Measurements from ENCODE around the gene CYB5B. TPM values are rescaled to one million over a fixed set of nuclear protein-coding genes. Genes with fewer than 3 reads are reported as not detected.

The CYB5B gene
- total RNA-seq, 1 donor from 2014 or later = 124 TPM

- no peak for TF ChIP-seq CTCF (IDR thresholded peaks at IDR 0.05; ENCODE audit: partially characterized antibody, unreplicated experiment)
- no peak overlapping the region for H3K4me3 Mint-ChIP-seq (ENCODE audit: unreplicated experiment)
- peaks cover 13% of the 10 kb centered on the region for H3K4me1 Mint-ChIP-seq (ENCODE audit: low read depth, unreplicated experiment)
- H3K9me3 Mint-ChIP-seq (ENCODE audit: unreplicated experiment) = peaks cover 4% of the 10 kb centered on the region
- peak; percentile 76 for DNase-seq
- peak overlapping the region; percentile 88 for H3K27ac Mint-ChIP-seq (ENCODE audit: unreplicated experiment)
- H3K27me3 Mint-ChIP-seq (ENCODE audit: unreplicated experiment) = peaks cover 4% of the 10 kb centered on the region
- H3K36me3 Mint-ChIP-seq (ENCODE audit: unreplicated experiment) = no peaks in the 10 kb centered on the region
These were observed 58.1 kb downstream of the CYB5B start for GRCh38 chr16:69482410-69482991.

- peaks cover 4% of the 10 kb centered on the region for H3K9me3 Mint-ChIP-seq (ENCODE audit: unreplicated experiment)
- H3K36me3 Mint-ChIP-seq (ENCODE audit: unreplicated experiment) = no peaks in the 10 kb centered on the region
- H3K27ac Mint-ChIP-seq (ENCODE audit: unreplicated experiment) = peak overlapping the region; percentile 19
- H3K4me1 Mint-ChIP-seq (ENCODE audit: low read depth, unreplicated experiment) = peaks cover 13% of the 10 kb centered on the region
- no peak overlapping the region for H3K4me3 Mint-ChIP-seq (ENCODE audit: unreplicated experiment)
- TF ChIP-seq CTCF (IDR thresholded peaks at IDR 0.05; ENCODE audit: partially characterized antibody, unreplicated experiment) = no peak
- peaks cover 4% of the 10 kb centered on the region for H3K27me3 Mint-ChIP-seq (ENCODE audit: unreplicated experiment)
- DNase-seq = no peak
These were observed 59.2 kb downstream of the CYB5B start for GRCh38 chr16:69483611-69484010.

- no peak for DNase-seq
- TF ChIP-seq CTCF (IDR thresholded peaks at IDR 0.05; ENCODE audit: partially characterized antibody, unreplicated experiment) = no peak
- Mint-ChIP-seq H3K36me3 (ENCODE audit: unreplicated experiment) (no peaks in the 10 kb centered on the region), H3K4me3 (ENCODE audit: unreplicated experiment) (no peak overlapping the region), H3K27ac (ENCODE audit: unreplicated experiment) (no peak overlapping the region), H3K4me1 (ENCODE audit: low read depth, unreplicated experiment) (peaks cover 13% of the 10 kb centered on the region), H3K27me3 (ENCODE audit: unreplicated experiment) (peaks cover 1% of the 10 kb centered on the region), H3K9me3 (ENCODE audit: unreplicated experiment) (peaks cover 4% of the 10 kb centered on the region)
These were observed 60.9 kb downstream of the CYB5B start for GRCh38 chr16:69485361-69485760.

GRCh38 chr16:69485816-69486215, 61.4 kb downstream of the CYB5B start:
- no peaks in the 10 kb centered on the region for H3K36me3 Mint-ChIP-seq (ENCODE audit: unreplicated experiment)
- H3K9me3 Mint-ChIP-seq (ENCODE audit: unreplicated experiment) = peaks cover 4% of the 10 kb centered on the region
- H3K4me3 Mint-ChIP-seq (ENCODE audit: unreplicated experiment) = no peak overlapping the region
- peaks cover under 1% of the 10 kb centered on the region for H3K27me3 Mint-ChIP-seq (ENCODE audit: unreplicated experiment)
- no peak for DNase-seq
- no peak overlapping the region for H3K27ac Mint-ChIP-seq (ENCODE audit: unreplicated experiment)
- no peak for TF ChIP-seq CTCF (IDR thresholded peaks at IDR 0.05; ENCODE audit: partially characterized antibody, unreplicated experiment)
- peaks cover 11% of the 10 kb centered on the region for H3K4me1 Mint-ChIP-seq (ENCODE audit: low read depth, unreplicated experiment)

- no peaks in the 10 kb centered on the region for H3K27me3 Mint-ChIP-seq (ENCODE audit: unreplicated experiment)
These were observed 61.9 kb downstream of the CYB5B start for GRCh38 chr16:69486272-69486671.

More at GRCh38 chr16:69486272-69486671, 61.9 kb downstream of the CYB5B start:
- TF ChIP-seq CTCF (IDR thresholded peaks at IDR 0.05; ENCODE audit: partially characterized antibody, unreplicated experiment) = no peak
- Mint-ChIP-seq H3K36me3 (ENCODE audit: unreplicated experiment) (no peaks in the 10 kb centered on the region), H3K4me3 (ENCODE audit: unreplicated experiment) (no peak overlapping the region), H3K4me1 (ENCODE audit: low read depth, unreplicated experiment) (peaks cover 10% of the 10 kb centered on the region), H3K27ac (ENCODE audit: unreplicated experiment) (no peak overlapping the region), H3K9me3 (ENCODE audit: unreplicated experiment) (peaks cover 4% of the 10 kb centered on the region)
- no peak for DNase-seq

Data from glutamatergic neuron (in vitro differentiated cells).